IPS-18c (cell line): ENCODE data around the gene RCOR3.

Experiments used
- H3K4me3 ChIP-seq: 2 replicates; pipeline ENCODE4 v1.7.0; 2013; ENCODE audit warnings: low read depth, mild to moderate bottlenecking, low read length, moderate library complexity; ENCODE audit not compliant: insufficient read depth
- H3K9me3 ChIP-seq: one replicate; pipeline ENCODE4 v1.6.1; 2013; ENCODE audit warnings: mild to moderate bottlenecking, low read length, moderate library complexity; ENCODE audit not compliant: control insufficient read depth, insufficient read depth

Gene RCOR3

DNA sequence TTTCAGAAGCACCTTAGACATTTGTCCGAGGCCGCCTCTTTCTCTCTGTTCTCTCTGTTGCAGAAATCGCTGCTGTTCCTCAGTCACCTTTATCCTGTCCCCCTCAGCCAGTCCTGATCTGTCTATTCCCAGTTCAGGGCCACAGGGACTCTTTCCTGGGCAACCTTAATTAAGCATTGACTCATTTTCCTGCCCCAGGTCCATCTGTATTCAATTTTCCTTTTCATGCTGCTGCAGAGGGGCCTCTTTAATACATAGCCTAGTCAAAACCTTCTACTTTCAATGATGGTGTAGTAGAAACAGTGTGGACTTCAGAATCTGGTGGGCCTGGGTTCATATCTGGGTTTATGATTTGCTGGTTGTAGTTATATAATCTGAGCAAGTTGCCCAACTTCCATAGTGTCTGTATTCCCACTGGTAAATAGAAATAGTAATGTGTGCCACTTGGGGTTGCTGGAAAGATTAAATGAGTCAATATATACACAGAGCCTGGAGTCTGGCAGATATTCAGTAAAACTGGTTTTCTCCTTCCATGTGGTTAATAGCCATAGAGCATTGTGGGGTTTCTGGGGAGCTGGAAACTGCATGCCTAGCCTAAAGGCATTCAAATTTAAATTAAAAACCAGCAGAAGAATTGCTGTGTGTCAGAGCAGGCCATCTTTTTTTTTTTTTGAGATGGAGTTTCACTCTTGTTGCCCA, 72.0 kb downstream of the RCOR3 start:
- H3K9me3 ChIP-seq = no peaks in the 10 kb centered on the region
- no peak overlapping the region for H3K4me3 ChIP-seq

DNA sequence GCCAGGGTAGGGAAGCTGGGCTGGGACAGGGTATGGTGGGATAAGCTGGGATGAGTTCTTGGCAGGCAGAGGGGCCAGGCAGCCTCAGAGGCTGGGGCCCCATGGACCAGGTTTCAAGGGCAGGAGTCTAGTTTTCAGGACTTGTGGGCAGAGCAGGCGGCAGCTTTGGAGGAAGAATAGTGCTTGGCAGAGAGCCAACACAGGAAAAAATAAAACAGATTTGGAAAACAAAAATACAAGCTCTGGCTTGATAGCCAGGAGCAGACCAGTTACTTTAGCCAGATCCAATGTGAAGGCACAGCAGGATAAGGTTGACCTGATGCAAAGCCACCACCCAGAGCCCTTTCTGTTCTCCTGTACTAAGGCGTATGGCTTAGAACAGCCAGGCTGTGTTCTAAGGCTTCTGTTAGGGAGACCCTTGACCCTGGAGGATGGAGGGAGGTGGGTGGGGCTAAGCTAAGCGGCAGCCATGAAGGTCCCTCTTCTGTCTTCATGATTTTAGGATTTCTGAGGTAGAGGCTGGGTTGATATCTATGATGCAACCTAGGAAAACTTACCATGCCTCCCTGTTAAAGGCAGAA, 73.0 kb downstream of the RCOR3 start:
- no peak overlapping the region for H3K4me3 ChIP-seq
- no peaks in the 10 kb centered on the region for H3K9me3 ChIP-seq

DNA sequence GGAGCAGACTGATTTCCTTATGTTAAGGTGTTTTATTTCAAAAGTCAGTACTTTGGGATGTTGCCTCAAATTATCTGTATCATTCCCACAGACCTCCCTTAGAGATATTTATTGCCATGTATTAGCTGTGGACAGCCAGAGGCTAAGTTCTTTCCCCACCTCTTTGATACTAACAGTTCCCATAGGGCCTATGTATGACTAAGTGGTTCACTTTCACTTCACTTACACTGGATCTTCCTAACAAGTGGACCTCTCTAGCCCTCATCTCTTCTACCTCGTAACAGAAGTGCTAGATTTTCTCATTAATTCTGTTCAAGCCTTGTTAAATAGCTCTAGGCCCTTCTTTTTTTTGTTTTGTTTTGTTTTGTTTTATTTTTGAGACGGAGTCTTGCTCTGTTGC, 73.7 kb downstream of the RCOR3 start:
- Histone ChIP-seq H3K9me3 (no peaks in the 10 kb centered on the region), H3K4me3 (no peak overlapping the region)

DNA sequence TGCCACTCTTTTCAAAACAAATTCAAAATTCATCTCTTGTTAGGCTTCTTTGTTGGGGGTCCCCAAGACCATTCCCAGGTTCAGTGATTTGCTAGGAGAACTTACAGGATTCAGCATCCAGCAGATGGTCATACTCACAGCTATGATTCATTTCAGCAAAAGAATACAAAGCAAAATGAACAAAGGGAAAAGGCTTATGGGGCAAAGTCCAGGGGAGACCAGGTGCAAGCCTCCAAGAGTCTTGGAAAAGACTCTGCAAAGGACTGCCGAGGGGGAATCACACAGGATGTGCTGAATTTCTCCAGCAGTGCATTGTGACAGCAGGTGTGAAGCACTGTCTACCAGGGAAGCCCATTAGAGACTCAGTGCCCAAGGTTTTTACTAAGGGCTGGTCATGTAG, 74.7 kb downstream of the RCOR3 start:
- no peak overlapping the region for H3K4me3 ChIP-seq
- H3K9me3 ChIP-seq = no peaks in the 10 kb centered on the region

GRCh38 chr1:211334986-211335385, 75.8 kb downstream of the RCOR3 start:
- H3K9me3 ChIP-seq = no peaks in the 10 kb centered on the region
- H3K4me3 ChIP-seq = no peak overlapping the region

DNA sequence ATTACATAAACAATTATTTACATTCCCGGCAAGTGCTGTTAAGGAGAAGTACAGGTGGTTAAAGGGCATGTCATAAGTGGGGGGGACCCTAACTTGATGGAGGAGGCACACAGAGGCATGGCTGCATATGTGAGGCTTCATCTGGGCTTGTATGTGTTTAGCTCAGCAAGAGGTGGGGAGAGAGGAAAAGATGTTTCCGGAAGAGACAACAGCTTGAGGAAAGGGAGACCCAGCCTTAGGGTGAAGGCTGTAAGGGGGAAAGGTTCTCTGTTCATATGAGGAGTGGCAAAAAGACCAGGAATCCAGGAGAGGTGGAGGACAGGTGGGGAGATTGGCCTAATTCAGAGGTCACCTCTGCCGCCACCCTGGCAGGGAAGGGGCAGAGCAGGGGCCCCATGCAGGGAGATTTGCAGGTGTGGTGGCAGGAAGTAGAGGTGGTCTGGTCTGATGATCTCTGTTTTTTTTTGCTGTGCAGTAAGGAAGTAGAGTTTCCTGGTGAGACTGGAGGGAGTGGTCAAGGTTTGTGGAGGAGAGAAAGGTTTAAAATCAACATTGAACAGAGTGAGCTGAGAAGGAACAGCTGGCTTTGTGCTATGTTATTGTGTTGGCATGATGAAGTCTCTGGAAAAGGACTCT, 76.5 kb downstream of the RCOR3 start:
- no peak overlapping the region for H3K4me3 ChIP-seq
- no peaks in the 10 kb centered on the region for H3K9me3 ChIP-seq

- no peak overlapping the region for H3K4me3 ChIP-seq
Measured at GRCh38 chr1:211336161-211336560, 77.0 kb downstream of the RCOR3 start.

GRCh38 chr1:211336775-211337174, 77.6 kb downstream of the RCOR3 start:
- H3K9me3 ChIP-seq = no peaks in the 10 kb centered on the region
- no peak overlapping the region for H3K4me3 ChIP-seq

More at GRCh38 chr1:211336161-211336560, 77.0 kb downstream of the RCOR3 start:
- no peaks in the 10 kb centered on the region for H3K9me3 ChIP-seq

DNA sequence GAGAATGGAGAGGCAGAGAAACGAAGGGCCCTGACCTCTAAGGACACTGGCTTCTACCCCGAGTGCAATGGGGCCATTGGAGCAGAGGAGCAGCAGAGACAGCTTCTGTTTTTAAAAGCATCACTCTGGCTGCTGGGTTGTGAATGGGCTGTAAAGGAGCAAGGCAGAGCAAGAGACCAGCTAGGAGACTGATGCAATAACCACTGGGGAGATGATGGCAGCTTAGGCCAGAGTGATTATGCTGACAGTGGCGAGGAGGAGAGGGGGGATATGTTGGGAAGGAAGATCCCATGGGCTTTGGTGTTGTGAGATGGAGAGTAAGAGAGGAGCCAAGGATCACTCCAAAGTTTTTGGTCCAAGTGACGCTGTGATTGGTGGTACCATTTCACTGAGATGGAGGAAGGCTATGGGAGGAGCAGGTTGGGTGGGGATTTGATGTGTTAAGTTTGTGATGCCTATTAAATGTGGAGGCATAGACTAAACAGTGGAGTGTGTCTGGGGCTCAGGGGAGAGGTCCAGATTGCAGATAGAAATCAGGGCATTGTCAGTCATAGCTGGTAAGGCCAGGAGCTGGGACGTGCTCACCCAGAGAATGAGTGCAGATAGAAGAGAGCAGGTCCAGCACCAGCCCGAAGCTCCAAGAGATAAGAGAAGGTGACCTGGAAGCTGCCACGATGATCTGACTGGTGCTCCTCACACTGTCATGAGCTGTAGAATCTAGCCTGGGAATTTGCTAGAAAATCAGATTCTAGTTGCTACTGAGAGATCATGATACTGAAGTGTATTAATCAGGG, 78.5 kb downstream of the RCOR3 start:
- no peaks in the 10 kb centered on the region for H3K9me3 ChIP-seq
- no peak overlapping the region for H3K4me3 ChIP-seq

- Histone ChIP-seq H3K4me3 (no peak overlapping the region), H3K9me3 (no peaks in the 10 kb centered on the region)
Measured at GRCh38 chr1:211338224-211338620, 79.1 kb downstream of the RCOR3 start.

DNA sequence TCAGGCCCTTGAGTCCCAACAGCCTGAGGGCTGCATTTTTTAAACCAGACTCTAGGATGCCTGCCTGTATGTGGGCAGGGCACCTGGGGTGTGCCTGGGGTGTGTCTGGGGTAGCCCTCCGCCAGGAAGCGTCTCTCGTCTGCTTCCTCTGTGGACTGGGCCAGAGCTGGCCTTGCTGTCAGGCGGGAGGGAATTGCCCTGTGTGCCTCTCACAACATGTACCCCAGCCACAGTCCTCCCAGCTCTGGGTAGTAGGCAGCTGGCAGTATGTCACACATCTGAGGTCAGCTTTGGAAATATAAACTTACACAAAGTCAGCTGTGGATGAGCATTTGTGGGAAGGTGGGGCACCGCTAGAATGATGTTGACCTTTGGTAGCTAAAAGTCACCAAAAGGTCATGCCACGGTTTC, 80.5 kb downstream of the RCOR3 start:
- no peaks in the 10 kb centered on the region for H3K9me3 ChIP-seq
- H3K4me3 ChIP-seq = no peak overlapping the region

DNA sequence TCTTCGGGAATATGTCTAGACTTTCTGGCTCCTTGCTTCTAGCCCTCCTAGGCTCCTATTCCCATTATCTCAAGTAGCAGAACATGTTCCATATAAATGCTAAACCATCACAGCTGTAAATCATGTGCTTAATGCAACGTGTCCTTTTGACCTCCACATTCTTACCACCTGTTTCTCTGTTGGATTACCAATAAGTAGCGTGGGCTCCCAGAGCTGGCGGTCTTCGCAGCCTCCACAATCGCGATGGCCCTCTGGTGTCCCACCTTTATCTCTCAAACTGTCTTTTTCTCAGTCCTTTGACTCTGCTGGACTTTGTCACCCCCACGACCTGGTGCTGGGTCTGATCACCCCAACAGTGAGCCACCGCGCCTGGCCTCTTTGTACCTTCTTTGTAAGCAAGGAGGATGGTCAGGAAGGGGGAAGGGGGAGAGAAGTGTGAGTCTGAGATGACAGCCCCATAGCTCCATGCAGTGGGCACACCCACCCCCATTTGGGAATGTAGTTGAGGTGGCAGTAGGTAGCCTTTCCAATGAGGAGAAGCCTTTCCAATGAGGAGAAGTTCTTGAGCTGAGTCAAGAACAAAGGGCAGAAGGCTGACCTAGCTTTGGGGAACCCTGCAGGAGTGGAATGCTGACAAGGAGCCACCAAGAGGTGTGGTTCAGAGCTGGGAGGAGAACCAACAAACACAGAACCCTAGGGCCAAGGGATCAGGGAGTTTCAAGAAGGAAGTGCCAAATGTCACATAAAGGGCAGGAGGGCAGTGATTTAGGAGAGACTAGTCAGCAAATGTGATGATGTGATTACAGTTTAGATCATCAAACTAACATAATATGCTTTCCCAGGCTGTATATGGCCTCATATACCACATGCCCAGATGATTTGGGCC, 81.7 kb downstream of the RCOR3 start:
- Histone ChIP-seq H3K4me3 (no peak overlapping the region), H3K9me3 (no peaks in the 10 kb centered on the region)

DNA sequence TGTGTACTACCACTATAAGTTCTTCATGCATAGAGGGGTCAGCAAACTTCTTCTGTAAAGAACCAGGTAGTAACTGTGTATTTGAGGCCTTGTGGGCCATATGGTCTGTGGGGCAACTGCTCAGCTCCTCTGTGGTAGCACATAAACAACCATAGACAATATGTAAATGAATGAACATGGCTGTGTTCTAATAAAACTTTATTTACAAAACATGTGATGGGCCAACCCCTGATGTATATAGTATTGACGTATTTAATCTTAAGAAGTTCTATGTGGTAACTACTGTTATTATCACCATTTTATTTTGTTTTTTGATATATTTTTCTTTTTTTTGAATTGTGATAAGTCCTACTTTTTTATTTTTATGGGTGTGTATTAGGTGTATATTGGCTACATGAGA, 82.8 kb downstream of the RCOR3 start:
- H3K4me3 ChIP-seq = no peak overlapping the region
- H3K9me3 ChIP-seq = no peaks in the 10 kb centered on the region

GRCh38 chr1:211343607-211344006, 84.4 kb downstream of the RCOR3 start:
- no peaks in the 10 kb centered on the region for H3K9me3 ChIP-seq

DNA sequence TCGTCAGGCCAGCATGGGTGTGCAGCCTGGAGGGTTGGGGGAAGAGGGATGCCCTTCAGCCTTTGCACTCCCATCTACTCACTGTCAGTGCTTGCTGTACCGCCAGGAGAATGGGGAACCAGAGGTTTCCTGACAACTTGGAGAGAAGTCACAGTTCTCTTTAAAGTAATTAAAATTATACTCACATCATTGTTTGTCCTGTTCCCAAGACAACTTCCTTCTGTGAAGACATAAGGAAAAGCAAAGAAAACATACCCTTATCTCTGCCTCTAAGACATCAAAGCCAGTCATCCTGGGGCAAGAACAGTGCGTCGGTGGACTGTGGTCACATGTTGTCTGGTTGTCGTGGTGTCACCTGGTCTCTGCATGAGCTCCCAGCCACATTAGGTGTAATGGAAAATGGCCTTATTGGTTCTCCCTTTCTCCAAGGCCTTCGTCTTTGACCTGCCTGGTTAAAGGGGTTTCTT, 85.0 kb downstream of the RCOR3 start:
- H3K9me3 ChIP-seq = no peaks in the 10 kb centered on the region
- H3K4me3 ChIP-seq = no peak overlapping the region

More at GRCh38 chr1:211343607-211344006, 84.4 kb downstream of the RCOR3 start:
- H3K4me3 ChIP-seq = no peak overlapping the region

GRCh38 chr1:211345719-211346118, 86.6 kb downstream of the RCOR3 start:
- Histone ChIP-seq H3K9me3 (peaks cover 5% of the 10 kb centered on the region), H3K4me3 (no peak overlapping the region)
